ENCODE results near the gene ACTR3C.

DNA sequence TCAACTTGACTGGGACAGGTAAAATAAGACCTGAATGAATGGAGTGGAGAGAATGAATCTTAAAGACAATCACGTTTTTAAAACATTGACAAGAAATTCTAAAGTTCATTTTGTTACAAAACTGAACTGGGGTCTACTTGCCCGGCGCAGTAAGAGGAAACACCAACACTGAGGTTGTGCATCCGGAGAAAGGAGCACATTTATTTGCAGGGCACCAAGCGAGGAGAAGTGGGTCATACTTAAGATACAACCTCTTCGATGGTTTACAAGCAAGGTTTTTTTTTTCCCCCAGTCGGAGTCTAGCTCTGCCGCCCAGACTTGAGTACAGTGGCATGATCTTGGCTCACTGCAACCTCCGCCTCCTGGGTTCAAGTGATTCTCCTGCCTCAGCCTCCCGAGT, 41.8 kb upstream of the ACTR3C start:
- TF ChIP-seq POLR2A (IDR thresholded peaks at IDR 0.05), result no peak
- TF ChIP-seq, protein P1, sequence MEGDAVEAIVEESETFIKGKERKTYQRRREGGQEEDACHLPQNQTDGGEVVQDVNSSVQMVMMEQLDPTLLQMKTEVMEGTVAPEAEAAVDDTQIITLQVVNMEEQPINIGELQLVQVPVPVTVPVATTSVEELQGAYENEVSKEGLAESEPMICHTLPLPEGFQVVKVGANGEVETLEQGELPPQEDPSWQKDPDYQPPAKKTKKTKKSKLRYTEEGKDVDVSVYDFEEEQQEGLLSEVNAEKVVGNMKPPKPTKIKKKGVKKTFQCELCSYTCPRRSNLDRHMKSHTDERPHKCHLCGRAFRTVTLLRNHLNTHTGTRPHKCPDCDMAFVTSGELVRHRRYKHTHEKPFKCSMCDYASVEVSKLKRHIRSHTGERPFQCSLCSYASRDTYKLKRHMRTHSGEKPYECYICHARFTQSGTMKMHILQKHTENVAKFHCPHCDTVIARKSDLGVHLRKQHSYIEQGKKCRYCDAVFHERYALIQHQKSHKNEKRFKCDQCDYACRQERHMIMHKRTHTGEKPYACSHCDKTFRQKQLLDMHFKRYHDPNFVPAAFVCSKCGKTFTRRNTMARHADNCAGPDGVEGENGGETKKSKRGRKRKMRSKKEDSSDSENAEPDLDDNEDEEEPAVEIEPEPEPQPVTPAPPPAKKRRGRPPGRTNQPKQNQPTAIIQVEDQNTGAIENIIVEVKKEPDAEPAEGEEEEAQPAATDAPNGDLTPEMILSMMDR (IDR thresholded peaks at IDR 0.05), result no peak
